OCI-M2 (cell line): ENCODE data around the gene PTPN22.

ENCODE experiments used
- DNase-seq: peaks from one replicate; lab custom pipeline; 2025; ENCODE audit not compliant: unreplicated experiment; lab: John Stamatoyannopoulos, UW

Gene PTPN22

DNA sequence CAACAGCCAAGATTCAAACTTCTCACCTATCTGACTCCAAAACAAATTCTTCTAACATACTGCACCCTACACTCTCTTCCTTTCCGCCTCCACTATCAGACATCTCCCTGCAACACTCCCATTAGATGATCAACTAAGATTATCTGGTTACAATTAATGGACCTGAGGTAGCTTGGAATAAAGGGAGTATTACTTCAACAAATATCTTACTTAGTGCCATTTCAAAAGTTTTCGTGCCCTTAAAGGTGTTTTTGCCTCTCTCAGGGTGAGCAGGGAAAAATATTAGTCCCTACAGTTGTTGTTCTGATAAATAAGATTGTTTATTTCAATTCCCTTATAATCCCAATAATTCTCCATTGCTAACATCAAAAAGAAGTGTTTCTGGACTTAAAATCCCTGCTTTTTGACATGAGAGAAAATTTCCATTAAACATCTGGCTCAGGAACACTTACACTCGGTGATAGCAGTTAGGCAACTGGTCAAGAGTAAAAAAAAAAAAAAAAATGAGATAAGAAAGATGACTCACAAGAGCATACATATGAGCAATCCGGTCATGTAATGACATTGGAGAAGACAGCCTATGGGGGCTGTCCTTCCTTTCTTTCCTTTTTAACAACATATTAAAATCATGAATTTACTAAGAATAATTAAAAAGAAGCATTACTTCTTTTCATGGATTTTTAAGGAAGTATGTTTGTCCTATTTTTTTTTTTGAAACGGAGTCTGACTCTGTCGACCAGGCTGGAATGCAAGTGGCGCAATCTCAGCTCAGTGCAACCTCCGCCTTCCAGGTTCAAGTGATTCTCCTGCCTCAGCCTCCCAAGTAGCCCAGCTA lies 66.9 kb downstream of the PTPN22 start:
- no peak for DNase-seq

- no peak for DNase-seq
These were observed 69.0 kb downstream of the PTPN22 start for GRCh38 chr1:113802367-113803007.

- DNase-seq: no peak
These were observed 71.0 kb downstream of the PTPN22 start for GRCh38 chr1:113800487-113800886.

DNA sequence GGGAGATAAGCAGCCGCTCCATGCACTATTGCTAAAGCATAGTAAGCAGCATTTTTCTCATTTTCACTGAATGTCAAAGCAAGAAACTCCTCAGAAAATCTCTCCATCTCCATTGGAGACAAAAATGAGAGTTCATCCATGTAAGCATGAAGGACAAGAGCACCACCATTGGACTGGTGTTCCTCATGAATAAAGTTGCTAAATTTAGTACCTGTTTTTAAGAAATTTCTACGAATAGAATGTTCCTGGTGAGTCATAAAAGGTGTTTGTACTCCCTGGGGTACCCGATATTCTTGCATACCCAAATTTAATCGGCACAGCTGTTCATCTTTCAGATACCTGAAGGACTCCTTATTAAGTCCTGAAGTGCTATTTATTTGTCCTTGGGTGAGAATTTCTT lies 74.0 kb downstream of the PTPN22 start:
- no peak for DNase-seq

DNA sequence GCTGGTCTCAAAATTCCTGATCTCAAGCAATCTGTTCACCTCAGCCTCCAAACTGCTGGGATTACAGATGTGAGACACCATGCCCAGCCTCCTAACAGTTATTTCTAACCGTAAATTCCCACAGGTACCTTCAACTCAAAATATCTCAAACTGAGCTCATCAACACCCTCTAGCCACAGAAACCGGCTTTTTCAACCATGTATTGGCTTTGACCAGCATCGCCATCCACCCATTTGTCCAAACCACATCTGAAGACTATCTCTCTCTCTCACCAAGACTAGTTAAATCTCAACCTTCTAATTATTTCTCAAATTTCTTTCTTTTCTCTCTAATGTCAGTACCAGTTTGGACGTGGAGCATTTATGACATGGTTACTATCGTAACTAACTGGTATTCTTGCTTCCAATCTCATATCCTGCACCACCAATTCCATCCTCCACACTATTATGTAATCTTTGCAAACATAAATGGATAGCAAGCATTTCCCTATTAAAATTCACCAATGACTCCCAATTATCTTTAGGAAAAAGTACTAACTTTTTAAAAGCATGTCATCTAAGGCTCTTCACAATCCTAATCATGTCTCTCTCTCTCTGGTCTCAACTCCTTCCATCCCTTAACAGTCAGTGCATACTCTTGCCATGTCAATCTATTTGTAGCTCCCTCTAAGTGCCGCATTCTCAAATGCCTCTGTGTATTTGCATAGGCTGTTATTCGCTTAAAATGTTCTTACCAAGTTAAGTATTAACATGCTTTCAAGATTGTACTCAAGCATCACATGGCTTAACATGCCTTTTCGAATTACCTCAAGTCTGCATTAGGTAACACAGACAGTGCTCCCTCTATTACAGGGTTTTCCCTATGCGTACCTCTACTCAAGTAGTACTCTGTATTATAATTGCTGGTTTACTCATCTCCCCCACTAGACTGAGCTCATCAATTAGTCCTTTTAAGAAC lies 77.4 kb downstream of the PTPN22 start:
- no peak for DNase-seq

GRCh38 chr1:113792986-113793385 lies 78.5 kb downstream of the PTPN22 start:
- DNase-seq: no peak

GRCh38 chr1:113792471-113792870 lies 79.0 kb downstream of the PTPN22 start:
- DNase-seq: no peak

- DNase-seq: no peak
These were observed 82.7 kb downstream of the PTPN22 start for GRCh38 chr1:113788802-113789201.

- DNase-seq: no peak
These were observed 83.8 kb downstream of the PTPN22 start for GRCh38 chr1:113787663-113788062.

- no peak for DNase-seq
These were observed 85.4 kb downstream of the PTPN22 start for GRCh38 chr1:113786069-113786468.

- no peak for DNase-seq
These were observed 87.3 kb downstream of the PTPN22 start for GRCh38 chr1:113784104-113784779.

GRCh38 chr1:113783254-113784103 lies 88.0 kb downstream of the PTPN22 start:
- peak; percentile 14 for DNase-seq

- no peak for DNase-seq
These were observed 89.1 kb downstream of the PTPN22 start for GRCh38 chr1:113782406-113782805.

DNA sequence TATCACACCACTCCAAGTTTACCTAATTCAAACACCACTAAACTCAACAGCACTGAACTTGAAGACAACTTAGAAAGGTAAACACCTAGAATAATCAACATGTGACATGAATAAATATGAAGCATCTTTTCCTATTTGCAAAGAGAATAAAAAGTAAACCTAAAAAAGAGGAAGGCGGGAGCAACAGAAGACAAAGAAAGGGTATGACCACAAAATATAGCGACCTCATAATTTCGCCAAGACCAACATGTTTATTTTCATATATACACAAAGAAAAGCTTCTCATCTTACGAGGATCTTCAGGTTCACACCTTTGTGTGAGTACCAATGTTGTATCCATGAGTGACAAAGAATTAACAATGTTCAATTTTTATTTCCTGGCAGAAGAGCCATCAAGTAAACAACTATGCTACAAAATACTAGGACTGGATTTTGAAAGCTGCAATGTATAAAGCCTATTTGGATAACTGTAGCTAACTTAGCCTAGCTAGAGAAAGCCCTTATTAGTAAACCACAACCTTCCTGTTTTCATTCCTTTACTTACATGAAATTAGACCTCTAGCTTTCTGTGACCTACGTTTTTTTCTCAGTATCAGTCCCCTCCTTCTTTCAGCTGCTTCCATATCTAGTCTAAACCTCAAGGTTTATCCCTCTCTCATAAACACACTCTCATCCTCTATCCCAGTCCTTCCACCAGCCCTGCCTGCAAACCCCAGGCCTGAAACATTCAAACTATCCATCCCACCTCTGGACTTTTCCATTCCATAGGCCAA lies 91.0 kb downstream of the PTPN22 start:
- no peak for DNase-seq

GRCh38 chr1:113779542-113779941 lies 92.0 kb downstream of the PTPN22 start:
- no peak for DNase-seq

DNA sequence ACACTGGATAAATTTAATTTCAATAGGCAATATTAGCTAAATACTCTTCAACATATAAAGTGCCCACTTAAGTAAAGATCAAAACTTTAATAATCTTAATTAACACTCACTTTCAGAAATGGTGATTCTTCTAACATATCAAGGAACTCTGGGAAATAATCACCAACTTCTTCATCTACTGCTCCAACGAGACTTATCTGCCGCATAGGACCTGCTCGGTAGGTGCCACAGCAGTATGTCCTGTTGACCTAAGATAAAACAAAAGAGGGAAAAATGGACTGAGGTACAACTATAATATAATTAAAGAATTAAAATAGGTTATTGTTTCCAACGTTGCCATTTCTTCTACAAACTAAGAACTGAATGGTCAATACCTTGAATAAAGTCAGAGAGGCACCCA lies 94.0 kb downstream of the PTPN22 start:
- DNase-seq: no peak

DNA sequence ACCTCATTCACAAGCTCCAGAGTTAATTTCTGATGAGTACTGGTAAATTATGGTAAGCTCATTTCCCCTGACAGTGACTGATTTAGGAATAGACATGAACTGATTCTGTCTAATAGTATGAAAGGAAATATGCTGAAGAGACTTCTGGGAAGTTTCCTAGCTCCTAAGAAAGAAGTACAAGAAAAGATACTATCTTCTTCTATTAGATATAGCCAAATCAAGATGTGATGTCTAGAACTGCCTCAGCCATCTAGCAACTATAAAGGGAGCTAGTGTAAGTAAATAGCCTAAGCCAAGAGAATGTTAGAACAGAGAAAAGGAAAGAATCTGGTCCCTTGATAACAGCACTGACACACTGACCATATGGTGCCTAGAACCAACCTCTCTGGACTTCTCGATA lies 101.5 kb downstream of the PTPN22 start:
- no peak for DNase-seq

DNA sequence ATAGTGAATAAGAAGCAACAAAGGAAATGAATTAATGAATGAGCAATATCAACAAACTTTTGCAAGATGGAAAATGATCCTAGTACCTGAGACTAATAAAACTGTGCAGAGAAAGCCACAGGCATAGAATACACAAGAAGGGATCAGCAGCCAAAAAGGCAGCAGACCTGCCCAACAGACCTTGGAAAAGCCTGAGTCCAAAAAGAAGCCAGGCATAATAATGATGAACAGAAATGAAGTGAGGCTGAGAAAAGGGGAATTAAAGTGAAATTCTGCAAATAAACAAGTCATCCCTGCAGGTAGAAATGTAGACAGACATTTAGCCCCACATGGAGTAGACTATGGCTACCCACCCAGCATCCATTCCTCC lies 101.9 kb downstream of the PTPN22 start:
- DNase-seq: no peak

- DNase-seq: no peak
These were observed 102.5 kb downstream of the PTPN22 start for GRCh38 chr1:113768916-113769600.
